HG03103 (cell line): Measurements from ENCODE around the gene FBXO30.

ENCODE experiments used
- ATAC-seq: cut with Tn5 transposase; IDR thresholded peaks from one replicate; pipeline ENCODE4 v1.9.1; 2021; ENCODE audit warnings: low read depth; ENCODE audit not compliant: unreplicated experiment

Gene FBXO30

DNA sequence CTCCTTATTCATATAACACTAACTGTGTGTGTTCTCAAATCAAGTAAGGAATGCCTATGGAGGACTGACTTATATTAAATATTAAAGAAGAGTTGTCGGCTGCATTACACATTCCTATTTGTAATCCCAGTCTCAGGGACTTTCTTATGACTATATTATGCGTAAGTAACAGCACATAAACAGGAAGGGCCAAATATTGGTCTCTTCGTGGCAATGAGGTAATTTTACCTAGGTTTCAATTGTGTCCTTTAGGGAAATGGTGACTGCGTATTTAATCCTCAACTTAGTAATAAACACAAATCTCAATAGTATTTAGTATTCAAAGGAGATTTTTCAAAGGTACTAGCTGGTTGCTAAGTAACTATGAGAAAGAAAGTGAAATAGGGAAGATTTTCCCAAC lies 56.5 kb downstream of the FBXO30 start:
- no peak for ATAC-seq

- ATAC-seq: no peak
Observed at GRCh38 chr6:145756170-145756662, 58.4 kb downstream of the FBXO30 start.

DNA sequence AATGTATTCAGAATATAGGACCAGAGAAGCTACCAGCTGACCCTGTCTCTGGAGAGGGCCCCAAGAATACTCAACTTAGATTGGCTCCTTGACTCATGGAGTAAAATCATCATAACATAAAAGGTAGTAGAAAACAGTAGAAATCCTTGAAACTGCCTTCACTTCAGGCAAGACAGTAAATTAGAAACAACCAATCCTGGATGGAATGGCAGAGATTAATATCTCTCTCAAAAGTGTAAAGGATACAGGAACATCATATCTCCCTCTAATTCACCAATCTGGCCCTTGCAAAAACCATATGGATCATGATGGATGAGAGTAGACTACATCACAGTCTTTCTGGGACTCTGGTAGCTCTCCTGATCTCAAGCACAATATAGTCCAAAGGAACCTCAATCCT lies 58.9 kb downstream of the FBXO30 start:
- no peak for ATAC-seq

GRCh38 chr6:145752638-145753037 lies 62.0 kb downstream of the FBXO30 start:
- no peak for ATAC-seq

DNA sequence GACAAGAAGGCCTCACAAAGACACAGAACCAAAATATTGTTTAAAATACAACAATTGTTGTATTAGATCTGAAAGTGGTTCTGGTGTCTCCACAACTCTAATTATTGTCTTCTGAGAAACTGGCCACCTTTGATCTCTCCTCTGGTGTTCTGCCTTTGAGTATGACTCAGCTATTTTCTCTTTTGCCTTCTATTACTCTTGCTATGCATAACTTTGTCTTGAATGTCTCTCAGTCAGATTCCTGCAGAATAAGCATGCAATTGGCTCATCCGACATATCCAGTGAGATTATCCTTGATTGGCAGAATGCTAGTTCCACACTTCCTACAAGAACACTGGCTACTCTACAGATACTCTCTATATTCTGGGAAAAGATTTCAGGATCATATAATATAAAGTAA lies 65.0 kb downstream of the FBXO30 start:
- peak; percentile 79 for ATAC-seq

GRCh38 chr6:145745861-145746260 lies 68.7 kb downstream of the FBXO30 start:
- ATAC-seq: no peak

DNA sequence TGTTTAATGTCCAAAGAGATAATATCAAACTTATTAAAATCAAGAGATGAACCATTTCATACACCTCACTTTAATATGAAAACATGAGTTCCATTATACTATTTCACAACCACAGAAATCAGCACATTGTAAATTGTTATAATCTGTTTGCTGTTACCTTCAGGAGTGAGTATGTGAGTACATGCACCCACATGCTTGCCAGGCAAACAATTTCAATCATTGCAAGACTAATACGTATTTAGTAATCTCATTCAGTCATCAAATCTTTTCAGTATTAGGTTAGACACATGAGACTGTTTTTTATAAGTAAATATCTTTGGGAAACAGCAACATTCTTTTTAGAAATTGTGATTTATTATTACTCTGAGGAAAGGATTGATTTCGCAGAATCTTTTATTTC lies 70.0 kb downstream of the FBXO30 start:
- no peak for ATAC-seq
